ENCODE results near the gene PCDHA11. TPM values are rescaled to one million over a fixed set of nuclear protein-coding genes. Genes with fewer than 3 reads are reported as not detected.

PCDHA11 gene
- total and polyA plus RNA-seq, 12 donors = 0.07 TPM; not detected in 11

DNA sequence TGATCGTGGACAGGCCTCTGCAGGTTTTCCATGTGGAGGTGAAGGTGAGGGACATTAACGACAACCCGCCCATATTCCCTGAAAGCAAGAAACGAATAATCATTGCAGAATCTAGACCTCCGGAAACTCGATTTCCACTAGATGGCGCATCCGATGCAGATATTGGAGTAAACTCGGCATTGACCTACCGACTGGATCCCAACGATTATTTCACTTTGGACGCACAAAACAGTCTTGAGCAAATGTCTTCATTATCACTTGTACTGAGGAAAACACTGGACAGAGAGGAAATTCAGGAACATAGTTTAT lies 13.8 kb downstream of the PCDHA11 start:
- 10 to 13% methylated on average over 12 of the region's 12 CpGs for WGBS, 2 donors
- TF ChIP-seq, protein P1, sequence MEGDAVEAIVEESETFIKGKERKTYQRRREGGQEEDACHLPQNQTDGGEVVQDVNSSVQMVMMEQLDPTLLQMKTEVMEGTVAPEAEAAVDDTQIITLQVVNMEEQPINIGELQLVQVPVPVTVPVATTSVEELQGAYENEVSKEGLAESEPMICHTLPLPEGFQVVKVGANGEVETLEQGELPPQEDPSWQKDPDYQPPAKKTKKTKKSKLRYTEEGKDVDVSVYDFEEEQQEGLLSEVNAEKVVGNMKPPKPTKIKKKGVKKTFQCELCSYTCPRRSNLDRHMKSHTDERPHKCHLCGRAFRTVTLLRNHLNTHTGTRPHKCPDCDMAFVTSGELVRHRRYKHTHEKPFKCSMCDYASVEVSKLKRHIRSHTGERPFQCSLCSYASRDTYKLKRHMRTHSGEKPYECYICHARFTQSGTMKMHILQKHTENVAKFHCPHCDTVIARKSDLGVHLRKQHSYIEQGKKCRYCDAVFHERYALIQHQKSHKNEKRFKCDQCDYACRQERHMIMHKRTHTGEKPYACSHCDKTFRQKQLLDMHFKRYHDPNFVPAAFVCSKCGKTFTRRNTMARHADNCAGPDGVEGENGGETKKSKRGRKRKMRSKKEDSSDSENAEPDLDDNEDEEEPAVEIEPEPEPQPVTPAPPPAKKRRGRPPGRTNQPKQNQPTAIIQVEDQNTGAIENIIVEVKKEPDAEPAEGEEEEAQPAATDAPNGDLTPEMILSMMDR (IDR thresholded peaks at IDR 0.05) = peak in 1 of 9 donors; percentile 3
- Histone ChIP-seq H3K27ac (no peak overlapping the region), H3K4me1 (no peaks in the 10 kb centered on the region), H3K36me3 (no peaks in the 10 kb centered on the region), H3K4me3 (peak overlapping the region in 1 of 10 donors; percentile 23), H3K27me3 (peaks cover 0 to 88% (median 46%) of the 10 kb centered on the region in 7 donors), H3K9me3 (peaks cover 0 to 51% (median 12%) of the 10 kb centered on the region in 11 donors)
- intact Hi-C loops (cut with DNase I) = loop anchor here in 3 of 10 donors (5.0 to 10.0 kb wide), 2 partner anchors 160 to 162 kb away; no protein-coding TSS in a partner anchor
- no peak for ATAC-seq
- no peak for DNase-seq

DNA sequence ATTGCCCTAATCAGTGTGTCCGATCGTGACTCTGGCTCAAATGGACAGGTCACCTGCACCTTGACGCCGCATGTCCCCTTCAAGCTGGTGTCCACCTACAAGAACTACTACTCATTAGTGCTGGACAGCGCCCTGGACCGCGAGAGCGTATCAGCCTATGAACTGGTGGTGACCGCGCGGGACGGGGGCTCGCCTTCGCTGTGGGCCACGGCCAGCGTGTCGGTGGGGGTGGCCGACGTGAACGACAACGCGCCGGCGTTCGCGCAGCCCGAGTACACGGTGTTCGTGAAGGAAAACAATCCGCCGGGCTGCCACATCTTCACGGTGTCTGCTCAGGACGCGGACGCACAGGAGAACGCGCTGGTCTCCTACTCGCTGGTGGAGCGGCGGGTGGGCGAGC lies 14.6 kb downstream of the PCDHA11 start:
- intact Hi-C loops (cut with DNase I) = loop anchor here in 3 of 10 donors (5.0 to 10.0 kb wide), 2 partner anchors 159 to 161 kb away; no protein-coding TSS in a partner anchor
- no peak for DNase-seq
- TF ChIP-seq, protein P1 (IDR thresholded peaks at IDR 0.05) = no peak
- Histone ChIP-seq H3K4me3 (no peak overlapping the region), H3K4me1 (no peaks in the 10 kb centered on the region), H3K36me3 (no peaks in the 10 kb centered on the region), H3K9me3 (peaks cover 0 to 48% (median 12%) of the 10 kb centered on the region in 11 donors), H3K27me3 (peaks cover 0 to 80% (median 39%) of the 10 kb centered on the region in 7 donors), H3K27ac (no peak overlapping the region)
- ATAC-seq = no peak
- 34 to 38% methylated on average over 37 to 41 of the region's 41 CpGs for WGBS, 2 donors

DNA sequence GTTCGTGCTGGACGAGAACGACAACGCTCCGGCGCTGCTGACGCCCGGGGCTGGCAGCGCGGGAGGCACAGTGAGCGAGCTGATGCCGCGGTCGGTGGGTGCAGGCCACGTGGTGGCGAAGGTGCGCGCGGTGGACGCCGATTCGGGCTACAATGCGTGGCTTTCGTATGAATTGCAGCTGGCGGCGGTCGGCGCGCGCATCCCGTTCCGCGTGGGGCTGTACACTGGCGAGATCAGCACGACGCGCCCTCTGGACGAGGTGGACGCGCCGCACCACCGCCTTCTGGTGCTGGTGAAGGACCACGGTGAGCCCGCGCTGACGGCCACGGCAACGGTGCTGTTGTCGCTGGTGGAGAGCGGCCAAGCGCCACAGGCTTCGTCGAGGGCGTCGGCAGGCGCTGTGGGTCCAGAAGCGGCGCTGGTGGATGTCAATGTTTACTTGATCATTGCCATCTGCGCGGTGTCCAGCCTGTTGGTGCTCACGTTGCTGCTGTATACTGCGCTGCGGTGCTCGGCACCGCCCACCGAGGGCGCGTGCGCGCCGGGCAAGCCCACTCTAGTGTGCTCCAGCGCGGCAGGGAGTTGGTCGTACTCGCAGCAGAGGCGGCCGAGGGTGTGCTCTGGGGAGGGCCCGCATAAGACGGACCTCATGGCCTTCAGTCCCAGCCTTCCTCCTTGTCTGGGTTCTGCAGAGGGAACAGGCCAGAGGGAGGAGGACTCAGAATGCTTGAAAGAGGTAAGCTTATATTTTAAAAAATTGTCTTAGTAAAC lies 15.4 kb downstream of the PCDHA11 start:
- ATAC-seq (no peak), DNase-seq (no peak)
- Histone ChIP-seq H3K4me1 (no peaks in the 10 kb centered on the region), H3K27me3 (peaks cover 0 to 73% (median 39%) of the 10 kb centered on the region in 7 donors), H3K4me3 (no peak overlapping the region), H3K27ac (no peak overlapping the region), H3K36me3 (no peaks in the 10 kb centered on the region), H3K9me3 (peaks cover 0 to 48% (median 12%) of the 10 kb centered on the region in 11 donors)
- 29 to 33% methylated on average over 71 to 79 of the region's 79 CpGs for WGBS, 2 donors
- TF ChIP-seq, protein P1 (IDR thresholded peaks at IDR 0.05) = no peak
- intact Hi-C loops (cut with DNase I) = loop anchor here in 3 of 10 donors (5.0 to 10.0 kb wide), 2 partner anchors 158 to 161 kb away; no protein-coding TSS in a partner anchor

DNA sequence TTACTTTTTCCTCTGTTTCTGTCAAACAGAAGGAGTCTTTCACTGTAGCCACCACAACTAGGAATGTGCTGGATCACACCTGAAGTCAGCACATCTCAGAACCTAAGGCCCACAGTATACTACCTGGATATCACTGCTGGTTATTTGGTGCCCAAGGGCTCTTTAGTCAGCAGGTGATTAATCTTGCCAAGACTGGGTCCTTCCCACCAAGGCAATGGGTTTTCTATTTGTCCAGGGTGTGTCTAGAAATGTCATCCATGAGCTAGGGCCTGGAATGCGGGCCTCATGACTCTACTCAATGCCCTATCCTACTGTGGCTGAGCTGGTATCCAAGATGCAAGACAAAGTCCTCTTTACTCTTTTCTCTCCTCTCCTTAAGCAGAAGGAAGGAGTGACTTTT lies 47.6 kb downstream of the PCDHA11 start:
- Histone ChIP-seq H3K9me3 (peaks cover 0 to 57% (median 7%) of the 10 kb centered on the region in 11 donors), H3K36me3 (no peaks in the 10 kb centered on the region), H3K27me3 (peaks cover 0 to 7% (median 0%) of the 10 kb centered on the region in 7 donors), H3K27ac (no peak overlapping the region), H3K4me3 (no peak overlapping the region), H3K4me1 (no peaks in the 10 kb centered on the region)
- ATAC-seq (no peak), DNase-seq (no peak)
- 56 to 73% methylated on average over 1 of the region's 1 CpG for WGBS, 2 donors
- intact Hi-C loops (cut with DNase I) = no loop called here
- TF ChIP-seq, protein P1 (IDR thresholded peaks at IDR 0.05) = no peak

Other genes with a start within 250 kb of the PCDHA11 start
- gene CD14, start 235.8 kb upstream of the PCDHA11 start, total RNA-seq = 100 to 1,000 TPM in 1 of 10 donors, 10 to 100 TPM in 9; 10.8 to 137 (median 20.3) TPM
- gene CD14, start 235.8 kb upstream of the PCDHA11 start, polyA plus RNA-seq = 10 to 100 TPM; 14.0 to 30.1 TPM
- gene TMCO6, start 229.5 kb upstream of the PCDHA11 start, total RNA-seq = 1 to 10 TPM; 1.6 to 5.2 (median 3.2) TPM
- 1 to 10 TPM; 6.2 to 7.9 TPM for gene TMCO6, start 229.5 kb upstream of the PCDHA11 start, polyA plus RNA-seq
- 100 to 1,000 TPM in 9 of 10 donors, 10 to 100 TPM in 1; 96.8 to 150 (median 119) TPM for gene NDUFA2, start 221.3 kb upstream of the PCDHA11 start, total RNA-seq
- 100 to 1,000 TPM; 291 to 569 TPM for gene NDUFA2, start 221.3 kb upstream of the PCDHA11 start, polyA plus RNA-seq
- 10 to 100 TPM; 67.5 to 88.5 (median 74.3) TPM for gene IK, start 221.1 kb upstream of the PCDHA11 start, total RNA-seq
- gene IK, start 221.1 kb upstream of the PCDHA11 start, polyA plus RNA-seq = 10 to 100 TPM; 43.0 to 77.7 TPM
- gene WDR55, start 204.1 kb upstream of the PCDHA11 start, total RNA-seq = 10 to 100 TPM; 10.5 to 14.5 (median 12.2) TPM
- gene WDR55, start 204.1 kb upstream of the PCDHA11 start, polyA plus RNA-seq = 10 to 100 TPM; 12.2 to 15.7 TPM
- gene DND1, start 195.4 kb upstream of the PCDHA11 start, total RNA-seq = under 1 TPM in 9 of 10 donors, not detected in 1; 0.17 to 0.60 (median 0.30) TPM
- gene DND1, start 195.4 kb upstream of the PCDHA11 start, polyA plus RNA-seq = 1 to 10 TPM in 1 of 2 donors, under 1 TPM in 1; 0.81 to 2.0 TPM
- gene HARS1, start 177.6 kb upstream of the PCDHA11 start, total RNA-seq = 10 to 100 TPM; 30.3 to 41.8 (median 35.8) TPM
- gene HARS1, start 177.6 kb upstream of the PCDHA11 start, polyA plus RNA-seq = 10 to 100 TPM; 52.7 to 53.2 TPM
- gene HARS2, start 177.5 kb upstream of the PCDHA11 start, total RNA-seq = 10 to 100 TPM; 23.3 to 37.3 (median 30.0) TPM
- 10 to 100 TPM; 19.2 to 24.9 TPM for gene HARS2, start 177.5 kb upstream of the PCDHA11 start, polyA plus RNA-seq
- gene ZMAT2, start 168.5 kb upstream of the PCDHA11 start, total RNA-seq = 10 to 100 TPM; 27.9 to 41.4 (median 33.6) TPM
- gene ZMAT2, start 168.5 kb upstream of the PCDHA11 start, polyA plus RNA-seq = 10 to 100 TPM; 48.7 to 73.4 TPM
- gene PCDHA1, start 82.8 kb upstream of the PCDHA11 start, total RNA-seq = under 1 TPM in 1 of 10 donors, not detected in 9; 0.09 TPM
- under 1 TPM in 1 of 2 donors, not detected in 1; 0.07 TPM for gene PCDHA1, start 82.8 kb upstream of the PCDHA11 start, polyA plus RNA-seq
- gene PCDHA2, start 74.1 kb upstream of the PCDHA11 start, total RNA-seq = under 1 TPM in 2 of 10 donors, not detected in 8; 0.07 to 0.17 TPM
- not detected for gene PCDHA2, start 74.1 kb upstream of the PCDHA11 start, polyA plus RNA-seq
- gene PCDHA3, start 67.9 kb upstream of the PCDHA11 start, total RNA-seq = under 1 TPM in 6 of 10 donors, not detected in 4; 0.07 to 0.17 (median 0.11) TPM
- gene PCDHA3, start 67.9 kb upstream of the PCDHA11 start, polyA plus RNA-seq = under 1 TPM in 1 of 2 donors, not detected in 1; 0.03 TPM
- gene PCDHA4, start 61.9 kb upstream of the PCDHA11 start, total RNA-seq = under 1 TPM in 7 of 10 donors, not detected in 3; 0.07 to 0.21 (median 0.08) TPM
- gene PCDHA4, start 61.9 kb upstream of the PCDHA11 start, polyA plus RNA-seq = under 1 TPM in 1 of 2 donors, not detected in 1; 0.01 TPM
- under 1 TPM in 4 of 10 donors, not detected in 6; 0.07 to 0.11 (median 0.08) TPM for gene PCDHA5, start 47.3 kb upstream of the PCDHA11 start, total RNA-seq
- not detected for gene PCDHA5, start 47.3 kb upstream of the PCDHA11 start, polyA plus RNA-seq
- under 1 TPM in 3 of 10 donors, not detected in 7; 0.14 to 0.31 (median 0.18) TPM for gene PCDHA6, start 41.0 kb upstream of the PCDHA11 start, total RNA-seq
- gene PCDHA6, start 41.0 kb upstream of the PCDHA11 start, polyA plus RNA-seq = not detected
- under 1 TPM in 3 of 10 donors, not detected in 7; 0.07 to 0.15 (median 0.11) TPM for gene PCDHA7, start 34.7 kb upstream of the PCDHA11 start, total RNA-seq
- under 1 TPM in 1 of 2 donors, not detected in 1; 0.01 TPM for gene PCDHA7, start 34.7 kb upstream of the PCDHA11 start, polyA plus RNA-seq
- under 1 TPM in 2 of 10 donors, not detected in 8; 0.04 to 0.13 TPM for gene PCDHA8, start 27.8 kb upstream of the PCDHA11 start, total RNA-seq
- gene PCDHA8, start 27.8 kb upstream of the PCDHA11 start, polyA plus RNA-seq = not detected
- gene PCDHA9, start 20.6 kb upstream of the PCDHA11 start, total RNA-seq = under 1 TPM in 4 of 10 donors, not detected in 6; 0.05 to 0.15 (median 0.07) TPM
- gene PCDHA9, start 20.6 kb upstream of the PCDHA11 start, polyA plus RNA-seq = not detected
- gene PCDHA10, start 13.1 kb upstream of the PCDHA11 start, total RNA-seq = under 1 TPM in 7 of 10 donors, not detected in 3; 0.02 to 0.37 (median 0.07) TPM
- gene PCDHA10, start 13.1 kb upstream of the PCDHA11 start, polyA plus RNA-seq = under 1 TPM in 1 of 2 donors, not detected in 1; under 0.01 TPM
- gene PCDHA12, start 6.4 kb downstream of the PCDHA11 start, total RNA-seq = under 1 TPM in 1 of 10 donors, not detected in 9; 0.11 TPM
- gene PCDHA12, start 6.4 kb downstream of the PCDHA11 start, polyA plus RNA-seq = under 1 TPM in 1 of 2 donors, not detected in 1; 0.01 TPM
- gene PCDHA13, start 13.2 kb downstream of the PCDHA11 start, total RNA-seq = not detected
- not detected for gene PCDHA13, start 13.2 kb downstream of the PCDHA11 start, polyA plus RNA-seq
- gene PCDHAC1, start 57.3 kb downstream of the PCDHA11 start, total RNA-seq = under 1 TPM in 6 of 10 donors, not detected in 4; 0.05 to 0.18 (median 0.09) TPM
- not detected for gene PCDHAC1, start 57.3 kb downstream of the PCDHA11 start, polyA plus RNA-seq
- 1 to 10 TPM in 2 of 10 donors, under 1 TPM in 7, not detected in 1; 0.12 to 1.6 (median 0.34) TPM for gene PCDHAC2, start 97.5 kb downstream of the PCDHA11 start, total RNA-seq
- gene PCDHAC2, start 97.5 kb downstream of the PCDHA11 start, polyA plus RNA-seq = under 1 TPM in 1 of 2 donors, not detected in 1; 0.04 TPM
- gene PCDHB1, start 182.4 kb downstream of the PCDHA11 start, total RNA-seq = not detected
- gene PCDHB1, start 182.4 kb downstream of the PCDHA11 start, polyA plus RNA-seq = not detected
- gene PCDHB2, start 225.7 kb downstream of the PCDHA11 start, total RNA-seq = 1 to 10 TPM in 8 of 10 donors, under 1 TPM in 2; 0.87 to 3.8 (median 2.2) TPM
- under 1 TPM; 0.58 to 0.59 TPM for gene PCDHB2, start 225.7 kb downstream of the PCDHA11 start, polyA plus RNA-seq
- 1 to 10 TPM in 6 of 10 donors, under 1 TPM in 4; 0.40 to 2.0 (median 1.1) TPM for gene PCDHB3, start 231.5 kb downstream of the PCDHA11 start, total RNA-seq
- under 1 TPM; 0.29 to 0.37 TPM for gene PCDHB3, start 231.5 kb downstream of the PCDHA11 start, polyA plus RNA-seq

Measured in heart right ventricle (tissue), 16 donors.